Liver (tissue), 3 donors: ENCODE measurements around the gene MOB1A.

Experiments used
- CTCF ChIP-seq: fragments of 150-350 bp; IDR thresholded peaks from 2 replicates; pipeline ENCODE4 v1.5.1; 2017; ENCODE audit warnings: improper control_type of control experiment, low read depth, low read length; ENCODE audit not compliant: missing input control
- EGR1 ChIP-seq, 2 donors: IDR thresholded peaks; 2 replicates each; pipeline ENCODE4 v1.6.1; 2016 to 2018; ENCODE audit warnings: antibody characterized with exemption in 2 of 2, low read depth in 2 of 2
- GABPA ChIP-seq, 2 donors: IDR thresholded peaks in 1 of 2; conservative IDR thresholded peaks in 1 of 2; 2 replicates each; pipeline ENCODE4 v1.6.1; 2016; ENCODE audit warnings: antibody characterized with exemption in 2 of 2, mild to moderate bottlenecking in 1 of 2, moderate library complexity in 1 of 2
- REST ChIP-seq: IDR thresholded peaks from 2 replicates; pipeline ENCODE4 v1.6.1; 2016; ENCODE audit warnings: antibody characterized with exemption, mild to moderate bottlenecking
- donor health status: healthy.
- donor health status: healthy.

- TF ChIP-seq CTCF (no peak), REST (no peak), GABPA (IDR thresholded peaks at IDR 0.05 in 1 of 2, conservative IDR thresholded peaks at IDR 0.05 in 1 of 2) (no peak), EGR1 (IDR thresholded peaks at IDR 0.05; ENCODE audit: low read depth in 2 of 2) (no peak)
Observed at GRCh38 chr2:74111380-74111779, 67.3 kb downstream of the MOB1A start.
